ENCODE measurements around the gene FAHD2B.
"Not testable (repeated sequence)": the region's sequence is repeated elsewhere in the genome, so short reads cannot be mapped to it uniquely, and the experiment has no call there.

The FAHD2B gene

DNA sequence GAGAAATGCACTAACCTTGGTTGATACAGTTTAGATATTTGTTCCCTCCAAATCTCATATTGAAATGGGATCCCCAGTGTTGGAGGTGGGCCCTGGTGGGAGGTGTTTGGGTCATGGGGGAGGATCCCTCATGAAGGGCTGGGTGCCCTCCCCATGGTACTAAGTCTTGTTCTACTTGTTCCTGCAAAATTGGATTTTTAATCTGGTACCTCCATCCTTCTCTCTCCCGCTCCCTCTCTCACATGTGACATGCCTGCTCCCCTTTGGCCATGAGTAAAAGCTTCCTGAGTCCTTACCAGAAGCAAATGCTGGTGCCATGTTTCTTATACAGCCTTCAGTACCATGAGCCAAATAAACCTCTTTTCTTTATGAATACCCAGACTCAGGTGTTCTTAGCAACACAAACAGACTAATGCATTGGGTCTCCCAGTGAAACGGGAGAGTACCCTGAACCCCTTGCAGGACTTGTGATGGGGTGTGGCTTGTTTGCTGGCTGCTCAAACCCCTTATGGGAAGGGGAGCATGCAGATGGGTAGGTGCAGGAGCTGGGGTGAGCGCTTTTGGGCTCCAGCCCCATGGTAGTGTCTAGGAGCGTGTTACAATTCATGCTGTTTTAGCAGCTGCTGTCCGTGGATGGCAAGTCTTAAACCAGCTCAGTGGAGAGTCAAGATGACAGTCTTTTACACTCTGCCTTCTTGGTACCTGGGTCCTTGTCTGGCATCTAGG, 27.2 kb downstream of the FAHD2B start:
- DNase-seq = no peak

DNA sequence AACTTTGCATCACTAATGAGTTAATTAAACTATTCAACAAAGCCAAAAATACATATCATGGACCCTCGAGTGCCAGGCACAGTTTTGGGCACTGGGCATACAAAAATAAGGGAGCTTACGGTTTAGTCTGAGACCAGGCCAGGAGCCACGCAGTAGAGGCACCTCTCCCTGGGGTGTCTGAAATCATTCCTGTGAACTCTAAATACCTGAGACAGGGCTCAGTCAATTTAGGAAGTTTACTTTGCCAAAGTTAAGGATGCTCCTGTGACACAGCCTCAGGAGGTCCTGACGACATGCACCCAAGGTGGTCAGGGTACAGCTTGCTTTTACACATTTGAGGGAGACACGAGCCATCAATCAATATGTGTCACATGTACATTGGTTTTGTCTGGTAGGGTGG, 28.7 kb downstream of the FAHD2B start:
- DNase-seq = not testable (repeated sequence)

DNA sequence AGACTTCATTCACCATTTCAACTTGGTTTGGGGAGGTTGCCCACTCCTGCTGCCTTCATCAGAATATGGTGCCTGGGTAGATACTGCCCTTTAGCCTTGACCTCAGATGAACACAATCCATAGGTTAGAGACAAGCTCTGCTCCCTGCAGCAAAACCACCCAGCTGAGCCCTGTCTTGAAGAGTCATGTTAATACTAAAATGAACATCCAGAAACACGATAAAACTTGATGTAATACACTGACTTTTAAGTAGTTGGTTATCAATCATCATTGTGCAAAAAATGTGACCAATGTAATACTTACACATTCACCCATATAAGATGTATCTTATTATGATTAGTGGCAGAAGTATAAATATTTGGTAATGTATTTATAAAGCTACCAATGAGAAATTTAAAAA, 32.7 kb downstream of the FAHD2B start:
- not testable (repeated sequence) for DNase-seq

DNA sequence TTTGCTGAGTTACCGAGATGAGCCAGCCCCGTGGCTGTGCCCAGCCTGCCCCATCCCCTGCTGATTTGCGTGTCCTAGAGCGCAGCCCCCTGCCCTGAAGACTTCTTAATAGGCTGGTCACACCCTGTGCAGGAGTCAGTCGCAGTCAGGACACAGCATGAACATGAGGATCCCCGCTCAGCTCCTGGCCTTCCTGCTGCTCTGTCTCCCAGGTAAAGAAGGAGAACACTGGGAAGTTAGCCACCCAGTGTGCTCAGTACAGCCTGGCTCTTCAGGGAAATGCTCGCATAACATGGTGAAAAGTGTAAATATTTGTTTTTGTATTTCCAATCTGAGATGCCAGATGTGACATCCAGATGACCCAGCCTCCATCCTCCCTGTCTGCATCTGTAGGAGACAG, 34.9 kb downstream of the FAHD2B start:
- not testable (repeated sequence) for DNase-seq

DNA sequence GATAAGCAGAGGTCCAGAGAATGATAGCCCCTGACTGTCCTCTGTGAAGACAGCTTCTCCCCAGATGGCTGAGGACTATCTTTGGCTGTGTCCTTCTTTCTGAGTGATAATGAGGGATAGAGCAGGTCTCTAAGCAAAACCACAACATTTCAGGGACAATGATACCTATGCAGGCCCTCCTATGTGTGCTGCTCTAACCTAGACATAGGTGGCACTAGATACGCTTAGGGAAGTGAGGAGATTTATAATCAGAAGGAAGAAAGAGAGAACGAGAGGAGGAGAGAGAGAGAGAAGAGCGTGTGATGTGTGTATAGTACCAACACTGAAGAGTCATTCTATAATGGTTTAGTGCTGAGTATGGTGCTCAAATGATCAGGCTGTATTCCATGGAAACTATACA, 38.5 kb downstream of the FAHD2B start:
- DNase-seq = not testable (repeated sequence)

DNA sequence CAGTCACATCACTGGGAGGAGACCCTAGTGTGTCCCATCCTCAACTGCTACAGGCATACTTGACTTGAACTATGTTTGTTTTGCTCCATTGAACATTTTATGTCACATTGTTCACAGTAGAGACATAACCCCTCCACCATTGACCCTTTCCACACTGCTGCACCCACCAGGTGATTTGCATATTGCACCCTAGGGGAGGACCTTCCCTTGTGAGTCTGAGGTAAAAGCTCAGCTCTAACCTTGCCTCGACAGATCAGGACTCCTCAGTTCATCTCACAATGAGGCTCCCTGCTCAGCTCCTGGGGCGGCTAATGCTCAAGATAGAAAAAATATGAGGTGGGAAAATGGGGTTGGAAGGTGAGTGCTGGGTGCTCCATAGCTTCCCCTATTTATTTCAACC, 44.6 kb downstream of the FAHD2B start:
- DNase-seq = not testable (repeated sequence)

DNA sequence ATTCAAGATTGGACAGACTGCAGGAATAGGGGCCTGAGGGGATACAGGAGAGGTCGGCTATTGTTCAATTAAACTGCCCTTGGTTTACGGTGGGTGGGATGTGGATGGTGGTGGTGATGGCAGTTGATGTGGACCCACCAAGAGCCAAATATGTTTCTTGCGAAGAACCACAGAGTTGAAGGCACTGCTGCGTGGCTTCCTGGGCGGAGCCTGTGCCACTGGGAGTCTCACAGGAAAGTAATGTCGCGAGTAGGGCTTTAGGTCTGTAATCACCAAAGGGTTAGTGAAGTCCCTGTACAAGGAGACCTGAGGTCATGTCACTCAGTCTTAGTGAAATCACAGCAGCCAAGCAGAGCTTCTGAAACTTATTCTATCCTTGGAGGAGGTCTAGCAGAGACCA, 46.2 kb downstream of the FAHD2B start:
- DNase-seq = not testable (repeated sequence)

DNA sequence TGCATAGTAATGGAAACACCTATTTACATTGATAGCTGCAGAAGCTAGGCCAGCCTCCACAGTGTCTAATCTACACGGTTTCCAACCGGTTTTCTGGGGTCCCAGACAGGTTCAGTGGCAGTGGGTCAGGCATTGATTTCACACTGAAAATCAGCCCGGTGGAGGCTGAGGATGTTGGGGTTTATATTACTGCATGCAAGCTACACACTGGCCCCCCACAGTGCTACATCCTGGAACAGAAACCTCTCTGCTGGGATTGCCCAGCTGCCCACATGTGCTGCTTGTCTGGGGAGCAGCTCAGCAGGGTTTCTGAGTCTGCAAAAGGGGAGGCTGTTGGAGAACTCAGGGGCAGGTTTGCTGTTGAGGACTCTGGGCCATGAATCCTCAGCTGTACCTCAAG, 48.0 kb downstream of the FAHD2B start:
- DNase-seq = peak; percentile 25

DNA sequence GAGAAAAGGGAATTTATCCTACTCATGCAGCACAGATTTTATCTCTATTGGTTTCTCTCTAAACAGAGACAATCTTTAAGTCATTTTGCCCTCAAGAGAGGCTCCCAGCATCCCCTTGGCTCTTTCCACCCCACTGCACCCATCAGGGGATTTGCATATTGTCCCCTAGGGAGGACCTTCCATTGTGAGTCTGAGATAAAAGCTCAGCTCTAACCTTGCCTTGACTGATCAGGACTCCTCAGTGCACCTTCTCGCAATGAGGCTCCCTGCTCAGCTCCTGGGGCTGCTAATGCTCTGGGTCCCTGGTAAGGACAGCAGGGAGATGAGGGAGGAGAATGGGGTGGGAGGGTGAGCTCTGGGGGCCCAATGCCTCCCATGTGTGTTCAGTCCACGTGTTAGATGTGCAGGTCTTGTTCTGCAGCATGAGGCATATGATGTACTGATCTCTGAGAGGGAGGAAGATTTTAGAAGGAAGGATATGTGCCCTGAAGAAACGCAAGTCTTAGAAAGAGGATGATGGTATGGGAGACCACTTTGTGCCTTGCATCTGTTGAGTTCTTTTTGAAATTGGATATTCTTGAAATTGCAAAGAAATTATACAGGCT, 48.7 kb downstream of the FAHD2B start:
- DNase-seq = not testable (repeated sequence)
